PFSK-1 (cell line): ENCODE results near the gene SLAMF9.

Source experiments
- TAF1 ChIP-seq: IDR thresholded peaks from 2 replicates; pipeline ENCODE4 v1.6.1; 2012; ENCODE audit warnings: low read length, control low read depth, borderline replicate concordance; ENCODE audit not compliant: insufficient read depth
- TF ChIP-seq, protein P1 (sequence below), 2 experiments: IDR thresholded peaks; 2 replicates each; pipeline versions ENCODE4 v1.6.1 to v1.8.0; 2011 to 2012; ENCODE audit warnings: low read depth in 2 of 2, low read length in 2 of 2, control low read depth in 1 of 2, inconsistent platforms in 1 of 2, mild to moderate bottlenecking in 1 of 2, moderate library complexity in 1 of 2; ENCODE audit not compliant: insufficient read depth in 1 of 2

GRCh38 chr1:159980076-159980475, 26.0 kb upstream of the SLAMF9 start:
- TF ChIP-seq, protein P1, sequence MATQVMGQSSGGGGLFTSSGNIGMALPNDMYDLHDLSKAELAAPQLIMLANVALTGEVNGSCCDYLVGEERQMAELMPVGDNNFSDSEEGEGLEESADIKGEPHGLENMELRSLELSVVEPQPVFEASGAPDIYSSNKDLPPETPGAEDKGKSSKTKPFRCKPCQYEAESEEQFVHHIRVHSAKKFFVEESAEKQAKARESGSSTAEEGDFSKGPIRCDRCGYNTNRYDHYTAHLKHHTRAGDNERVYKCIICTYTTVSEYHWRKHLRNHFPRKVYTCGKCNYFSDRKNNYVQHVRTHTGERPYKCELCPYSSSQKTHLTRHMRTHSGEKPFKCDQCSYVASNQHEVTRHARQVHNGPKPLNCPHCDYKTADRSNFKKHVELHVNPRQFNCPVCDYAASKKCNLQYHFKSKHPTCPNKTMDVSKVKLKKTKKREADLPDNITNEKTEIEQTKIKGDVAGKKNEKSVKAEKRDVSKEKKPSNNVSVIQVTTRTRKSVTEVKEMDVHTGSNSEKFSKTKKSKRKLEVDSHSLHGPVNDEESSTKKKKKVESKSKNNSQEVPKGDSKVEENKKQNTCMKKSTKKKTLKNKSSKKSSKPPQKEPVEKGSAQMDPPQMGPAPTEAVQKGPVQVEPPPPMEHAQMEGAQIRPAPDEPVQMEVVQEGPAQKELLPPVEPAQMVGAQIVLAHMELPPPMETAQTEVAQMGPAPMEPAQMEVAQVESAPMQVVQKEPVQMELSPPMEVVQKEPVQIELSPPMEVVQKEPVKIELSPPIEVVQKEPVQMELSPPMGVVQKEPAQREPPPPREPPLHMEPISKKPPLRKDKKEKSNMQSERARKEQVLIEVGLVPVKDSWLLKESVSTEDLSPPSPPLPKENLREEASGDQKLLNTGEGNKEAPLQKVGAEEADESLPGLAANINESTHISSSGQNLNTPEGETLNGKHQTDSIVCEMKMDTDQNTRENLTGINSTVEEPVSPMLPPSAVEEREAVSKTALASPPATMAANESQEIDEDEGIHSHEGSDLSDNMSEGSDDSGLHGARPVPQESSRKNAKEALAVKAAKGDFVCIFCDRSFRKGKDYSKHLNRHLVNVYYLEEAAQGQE (IDR thresholded peaks at IDR 0.05; ENCODE audit: insufficient read depth in 1 of 2, low read depth in 2 of 2, low read length in 2 of 2), result no peak
- no peak for TF ChIP-seq TAF1
